Measurements from ENCODE around the gene HSF5.
"Not testable (repeated sequence)": the region's sequence is repeated elsewhere in the genome, so short reads cannot be mapped to it uniquely, and the experiment has no call there.

HSF5 gene

GRCh38 chr17:58400826-58401225 lies 87.4 kb downstream of the HSF5 start:
- no peak overlapping the region for H3K4me2 ChIP-seq (ENCODE audit: low read depth, low read length)
- DNase-seq, result no peak
- TF ChIP-seq EZH2 (optimal IDR thresholded peaks at IDR 0.05; ENCODE audit: low read depth, low read length), result no peak
- H4K20me1 ChIP-seq (ENCODE audit: insufficient read depth, low read length), result no peaks in the 10 kb centered on the region
- no peaks in the 10 kb centered on the region for H3K9me3 ChIP-seq (replicated peaks; ENCODE audit: insufficient read depth, low read length)
- H3K27me3 ChIP-seq (replicated peaks; ENCODE audit: insufficient read depth, low read length), result no peaks in the 10 kb centered on the region
- H2AFZ ChIP-seq (ENCODE audit: low read length), result no peak overlapping the region
- H3K4me3 ChIP-seq (ENCODE audit: low read length), result no peak overlapping the region
- H3K9ac ChIP-seq (ENCODE audit: low read length), result no peak overlapping the region
- no peaks in the 10 kb centered on the region for H3K4me1 ChIP-seq (ENCODE audit: low read length)
- H3K27ac ChIP-seq (ENCODE audit: low read length), result no peak overlapping the region
- no peaks in the 10 kb centered on the region for H3F3A ChIP-seq (ENCODE audit: insufficient read depth, low read length)
- no peaks in the 10 kb centered on the region for H3K36me3 ChIP-seq (replicated peaks; ENCODE audit: insufficient read depth, low read length)
- H3K79me2 ChIP-seq (ENCODE audit: low read length), result no peaks in the 10 kb centered on the region
- no peaks in the 10 kb centered on the region for H3K9me2 ChIP-seq (replicated peaks; ENCODE audit: insufficient read depth, low read length)

- Histone ChIP-seq H3K4me2 (ENCODE audit: low read depth, low read length) (no peak overlapping the region), H3K4me3 (ENCODE audit: low read length) (no peak overlapping the region), H3K4me1 (ENCODE audit: low read length) (no peaks in the 10 kb centered on the region), H3K27me3 (replicated peaks; ENCODE audit: insufficient read depth, low read length) (no peaks in the 10 kb centered on the region), H3K9me3 (replicated peaks; ENCODE audit: insufficient read depth, low read length) (no peaks in the 10 kb centered on the region), H4K20me1 (ENCODE audit: insufficient read depth, low read length) (no peaks in the 10 kb centered on the region), H3K9ac (ENCODE audit: low read length) (no peak overlapping the region), H3K9me2 (replicated peaks; ENCODE audit: insufficient read depth, low read length) (no peaks in the 10 kb centered on the region), H3K27ac (ENCODE audit: low read length) (no peak overlapping the region), H2AFZ (ENCODE audit: low read length) (no peak overlapping the region), H3K79me2 (ENCODE audit: low read length) (no peaks in the 10 kb centered on the region), H3K36me3 (replicated peaks; ENCODE audit: insufficient read depth, low read length) (no peaks in the 10 kb centered on the region), H3F3A (ENCODE audit: insufficient read depth, low read length) (no peaks in the 10 kb centered on the region)
- TF ChIP-seq EZH2 (optimal IDR thresholded peaks at IDR 0.05; ENCODE audit: low read depth, low read length) (no peak), EZH2phosphoT487 (IDR thresholded peaks at IDR 0.05; ENCODE audit: low read length) (no peak), CTCF (IDR thresholded peaks at IDR 0.05; ENCODE audit: low read length) (no peak)
- DNase-seq, result no peak
These were observed 88.2 kb downstream of the HSF5 start for GRCh38 chr17:58399974-58400373.

GRCh38 chr17:58398574-58399266 lies 89.5 kb downstream of the HSF5 start:
- H4K20me1 ChIP-seq (ENCODE audit: insufficient read depth, low read length), result no peaks in the 10 kb centered on the region
- no peaks in the 10 kb centered on the region for H3F3A ChIP-seq (ENCODE audit: insufficient read depth, low read length)
- no peak overlapping the region for H3K9ac ChIP-seq (ENCODE audit: low read length)
- H3K27ac ChIP-seq (ENCODE audit: low read length), result no peak overlapping the region
- no peaks in the 10 kb centered on the region for H3K9me3 ChIP-seq (replicated peaks; ENCODE audit: insufficient read depth, low read length)
- H3K36me3 ChIP-seq (replicated peaks; ENCODE audit: insufficient read depth, low read length), result no peaks in the 10 kb centered on the region
- H3K9me2 ChIP-seq (replicated peaks; ENCODE audit: insufficient read depth, low read length), result no peaks in the 10 kb centered on the region
- no peak overlapping the region for H3K4me3 ChIP-seq (ENCODE audit: low read length)
- no peak overlapping the region for H2AFZ ChIP-seq (ENCODE audit: low read length)
- H3K79me2 ChIP-seq (ENCODE audit: low read length), result no peaks in the 10 kb centered on the region
- TF ChIP-seq EZH2 (optimal IDR thresholded peaks at IDR 0.05; ENCODE audit: low read depth, low read length), result no peak
- TF ChIP-seq EZH2phosphoT487 (IDR thresholded peaks at IDR 0.05; ENCODE audit: low read length), result no peak
- no peak for TF ChIP-seq CTCF (IDR thresholded peaks at IDR 0.05; ENCODE audit: low read length)
- H3K4me2 ChIP-seq (ENCODE audit: low read depth, low read length), result no peak overlapping the region
- no peak for DNase-seq
- H3K27me3 ChIP-seq (replicated peaks; ENCODE audit: insufficient read depth, low read length), result no peaks in the 10 kb centered on the region
- H3K4me1 ChIP-seq (ENCODE audit: low read length), result no peaks in the 10 kb centered on the region

GRCh38 chr17:58397421-58397820 lies 90.8 kb downstream of the HSF5 start:
- not testable (repeated sequence) for H3K9me2 ChIP-seq (replicated peaks; ENCODE audit: insufficient read depth, low read length); H3K4me3 ChIP-seq (ENCODE audit: low read length); H3F3A ChIP-seq (ENCODE audit: insufficient read depth, low read length); H3K9ac ChIP-seq (ENCODE audit: low read length); H3K4me1 ChIP-seq (ENCODE audit: low read length); DNase-seq; H3K79me2 ChIP-seq (ENCODE audit: low read length); H3K27me3 ChIP-seq (replicated peaks; ENCODE audit: insufficient read depth, low read length); H4K20me1 ChIP-seq (ENCODE audit: insufficient read depth, low read length); H3K36me3 ChIP-seq (replicated peaks; ENCODE audit: insufficient read depth, low read length); H2AFZ ChIP-seq (ENCODE audit: low read length); H3K9me3 ChIP-seq (replicated peaks; ENCODE audit: insufficient read depth, low read length); H3K27ac ChIP-seq (ENCODE audit: low read length); H3K4me2 ChIP-seq (ENCODE audit: low read depth, low read length)

Data from MM.1S (cell line).